ENCODE results near the gene AK8. TPM values are rescaled to one million over a fixed set of nuclear protein-coding genes. Genes with fewer than 3 reads are reported as not detected.

AK8 gene
- total RNA-seq, 1 experiment from 2014 or later = 2.5 TPM

DNA sequence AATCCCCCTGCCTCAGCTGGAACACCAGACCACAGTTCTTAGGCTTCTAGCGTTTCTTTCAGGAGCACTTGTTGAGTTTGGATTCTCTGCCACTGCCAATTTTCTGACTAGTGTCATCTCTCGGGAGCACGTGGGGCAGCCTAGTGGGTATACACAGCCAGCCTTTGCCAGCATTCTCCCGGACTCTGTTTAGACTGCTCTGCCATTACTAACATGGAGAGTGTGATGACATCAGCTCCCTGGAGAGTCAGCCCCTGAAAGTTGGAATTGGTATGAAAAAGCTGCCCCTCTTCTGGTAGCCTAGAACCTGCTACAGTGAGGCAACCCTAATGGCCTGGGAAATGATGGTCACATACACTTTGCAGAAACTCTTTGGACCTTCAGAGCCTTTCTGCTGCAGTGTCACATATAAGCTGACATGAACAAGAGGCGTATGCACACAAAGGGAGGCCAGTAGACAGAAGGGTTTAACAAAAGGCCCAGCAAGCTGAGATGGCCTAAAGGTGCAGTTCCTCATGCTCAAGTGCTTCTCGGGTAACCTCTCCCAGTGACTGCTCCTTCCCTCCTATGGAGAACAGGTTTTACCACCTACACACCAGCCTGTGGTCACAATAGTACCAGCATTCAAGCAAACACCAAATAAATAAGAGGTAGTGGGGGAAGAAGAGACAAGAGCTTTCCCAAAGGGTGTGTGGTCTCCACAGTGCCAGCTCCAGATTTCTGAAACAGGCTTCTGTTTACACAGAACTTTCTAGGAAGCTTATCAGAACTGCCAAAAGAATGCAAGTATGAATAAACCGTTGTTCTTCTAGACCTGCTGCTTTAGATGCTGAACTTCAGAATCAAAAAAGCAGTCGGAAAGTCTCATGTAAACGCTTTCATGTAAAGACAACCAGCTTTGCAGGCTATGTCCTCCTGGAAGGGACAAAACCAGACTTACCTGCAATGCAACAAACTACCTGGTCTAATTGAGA, 17.1 kb upstream of the AK8 start (continued):
- TF ChIP-seq, protein P1, sequence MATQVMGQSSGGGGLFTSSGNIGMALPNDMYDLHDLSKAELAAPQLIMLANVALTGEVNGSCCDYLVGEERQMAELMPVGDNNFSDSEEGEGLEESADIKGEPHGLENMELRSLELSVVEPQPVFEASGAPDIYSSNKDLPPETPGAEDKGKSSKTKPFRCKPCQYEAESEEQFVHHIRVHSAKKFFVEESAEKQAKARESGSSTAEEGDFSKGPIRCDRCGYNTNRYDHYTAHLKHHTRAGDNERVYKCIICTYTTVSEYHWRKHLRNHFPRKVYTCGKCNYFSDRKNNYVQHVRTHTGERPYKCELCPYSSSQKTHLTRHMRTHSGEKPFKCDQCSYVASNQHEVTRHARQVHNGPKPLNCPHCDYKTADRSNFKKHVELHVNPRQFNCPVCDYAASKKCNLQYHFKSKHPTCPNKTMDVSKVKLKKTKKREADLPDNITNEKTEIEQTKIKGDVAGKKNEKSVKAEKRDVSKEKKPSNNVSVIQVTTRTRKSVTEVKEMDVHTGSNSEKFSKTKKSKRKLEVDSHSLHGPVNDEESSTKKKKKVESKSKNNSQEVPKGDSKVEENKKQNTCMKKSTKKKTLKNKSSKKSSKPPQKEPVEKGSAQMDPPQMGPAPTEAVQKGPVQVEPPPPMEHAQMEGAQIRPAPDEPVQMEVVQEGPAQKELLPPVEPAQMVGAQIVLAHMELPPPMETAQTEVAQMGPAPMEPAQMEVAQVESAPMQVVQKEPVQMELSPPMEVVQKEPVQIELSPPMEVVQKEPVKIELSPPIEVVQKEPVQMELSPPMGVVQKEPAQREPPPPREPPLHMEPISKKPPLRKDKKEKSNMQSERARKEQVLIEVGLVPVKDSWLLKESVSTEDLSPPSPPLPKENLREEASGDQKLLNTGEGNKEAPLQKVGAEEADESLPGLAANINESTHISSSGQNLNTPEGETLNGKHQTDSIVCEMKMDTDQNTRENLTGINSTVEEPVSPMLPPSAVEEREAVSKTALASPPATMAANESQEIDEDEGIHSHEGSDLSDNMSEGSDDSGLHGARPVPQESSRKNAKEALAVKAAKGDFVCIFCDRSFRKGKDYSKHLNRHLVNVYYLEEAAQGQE (IDR thresholded peaks at IDR 0.05; ENCODE audit: low read depth) = no peak
- TF ChIP-seq, protein P2, sequence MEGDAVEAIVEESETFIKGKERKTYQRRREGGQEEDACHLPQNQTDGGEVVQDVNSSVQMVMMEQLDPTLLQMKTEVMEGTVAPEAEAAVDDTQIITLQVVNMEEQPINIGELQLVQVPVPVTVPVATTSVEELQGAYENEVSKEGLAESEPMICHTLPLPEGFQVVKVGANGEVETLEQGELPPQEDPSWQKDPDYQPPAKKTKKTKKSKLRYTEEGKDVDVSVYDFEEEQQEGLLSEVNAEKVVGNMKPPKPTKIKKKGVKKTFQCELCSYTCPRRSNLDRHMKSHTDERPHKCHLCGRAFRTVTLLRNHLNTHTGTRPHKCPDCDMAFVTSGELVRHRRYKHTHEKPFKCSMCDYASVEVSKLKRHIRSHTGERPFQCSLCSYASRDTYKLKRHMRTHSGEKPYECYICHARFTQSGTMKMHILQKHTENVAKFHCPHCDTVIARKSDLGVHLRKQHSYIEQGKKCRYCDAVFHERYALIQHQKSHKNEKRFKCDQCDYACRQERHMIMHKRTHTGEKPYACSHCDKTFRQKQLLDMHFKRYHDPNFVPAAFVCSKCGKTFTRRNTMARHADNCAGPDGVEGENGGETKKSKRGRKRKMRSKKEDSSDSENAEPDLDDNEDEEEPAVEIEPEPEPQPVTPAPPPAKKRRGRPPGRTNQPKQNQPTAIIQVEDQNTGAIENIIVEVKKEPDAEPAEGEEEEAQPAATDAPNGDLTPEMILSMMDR (IDR thresholded peaks at IDR 0.05 in 2 of 3, conservative IDR thresholded peaks at IDR 0.05 in 1 of 3; ENCODE audit: borderline replicate concordance in 1 of 3, insufficient read depth in 1 of 3, low read depth in 2 of 3, low read length in 2 of 3) = no peak
- no peak for TF ChIP-seq JUND (IDR thresholded peaks at IDR 0.05)

DNA sequence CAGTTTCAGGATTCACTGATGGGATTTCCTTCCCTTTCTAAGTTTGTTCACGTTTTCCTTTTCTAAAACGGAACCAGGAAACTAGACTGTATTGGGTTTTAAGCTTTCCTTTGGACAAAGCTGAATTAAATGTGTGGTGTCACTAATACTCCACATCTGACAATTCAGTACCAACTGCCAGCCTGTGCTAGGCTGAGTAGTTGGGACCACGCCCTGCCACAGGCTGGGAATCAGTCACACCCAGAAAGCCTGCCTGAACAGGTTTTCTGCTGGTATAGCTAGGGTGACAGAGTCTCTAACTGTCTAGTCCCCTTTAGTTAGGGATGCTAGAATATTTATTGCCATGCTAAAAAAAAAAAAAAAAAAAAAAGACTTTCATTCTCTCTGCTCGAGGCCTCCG, 16.3 kb upstream of the AK8 start:
- no peak overlapping the region for H3K9ac ChIP-seq (ENCODE audit: low read length)
- POLR2A ChIA-PET = no interaction called here
- RAD21 ChIA-PET (ENCODE audit: low non-redundant PET in 1 of 2, low total read pairs in 2 of 2, uncharacterized antibody in 2 of 2, unreplicated experiment in 2 of 2) = no interaction called here
- intact Hi-C loops (cut with micrococcal nuclease) = no loop called here
- peaks cover 12 to 17% of the 10 kb centered on the region in 2 experiments; a peak in 3 of 4 replicates for H3K36me3 ChIP-seq (ENCODE audit: control insufficient read depth in 1 of 2, insufficient read depth in 2 of 2, low read length in 2 of 2)
- H3K27ac ChIP-seq (ENCODE audit: low read depth, low read length) = no peak overlapping the region
- no peak overlapping the region for H3K4me3 ChIP-seq (replicated peaks in 1 of 2; ENCODE audit: low read depth in 1 of 2, low read length in 2 of 2)
- no peaks in the 10 kb centered on the region for H4K20me1 ChIP-seq (ENCODE audit: insufficient read depth)
- H3K9me3 ChIP-seq (ENCODE audit: control insufficient read depth in 1 of 2, insufficient read depth in 1 of 2, low read depth in 1 of 2, low read length in 2 of 2) = no peaks in the 10 kb centered on the region
- peak overlapping the region; percentile 14 for H3K4me2 ChIP-seq (ENCODE audit: low read length)
- no peak overlapping the region for H2AFZ ChIP-seq (ENCODE audit: low read depth, low read length, poor library complexity, severe bottlenecking)
- CTCF ChIA-PET = no interaction called here
- no peaks in the 10 kb centered on the region for H3K9me2 ChIP-seq (ENCODE audit: insufficient read depth)
- no TSS peak for BruUV-seq (replicated peaks)
- no peaks in the 10 kb centered on the region for H3K79me2 ChIP-seq (ENCODE audit: insufficient read depth, low read length)
- ATAC-seq (peak; percentile 61; the same call in 1 of the 2 replicates), DNase-seq (ENCODE audit: low read depth, low spot score) (no peak)
- peaks cover 0 to 15% of the 10 kb centered on the region in 2 experiments; a peak in 3 of 4 replicates for H3K4me1 ChIP-seq (ENCODE audit: control insufficient read depth in 1 of 2, insufficient read depth in 2 of 2, low read length in 2 of 2)
- H3K27me3 ChIP-seq (ENCODE audit: insufficient read depth, low read length) = no peaks in the 10 kb centered on the region
- no peak for TF ChIP-seq SRF (IDR thresholded peaks at IDR 0.05; ENCODE audit: low read depth)
- TF ChIP-seq POLR2AphosphoS5 (IDR thresholded peaks at IDR 0.05; ENCODE audit: low read depth, low read length) = no peak
- no peak for TF ChIP-seq CBX3 (IDR thresholded peaks at IDR 0.05; ENCODE audit: low read depth)
- no peak for TF ChIP-seq ZFX (IDR thresholded peaks at IDR 0.05)
- no peak for TF ChIP-seq ZNF274 (IDR thresholded peaks at IDR 0.05; ENCODE audit: low read depth, low read length)
- TF ChIP-seq, protein P2 (IDR thresholded peaks at IDR 0.05 in 2 of 3, conservative IDR thresholded peaks at IDR 0.05 in 1 of 3; ENCODE audit: borderline replicate concordance in 1 of 3, insufficient read depth in 1 of 3, low read depth in 2 of 3, low read length in 2 of 3) = no peak
- TF ChIP-seq YY1 (IDR thresholded peaks at IDR 0.05; ENCODE audit: extremely low read depth, insufficient replicate concordance, low read depth, low read length) = no peak
- TF ChIP-seq ELF1 (IDR thresholded peaks at IDR 0.05; ENCODE audit: borderline replicate concordance, low read depth) = no peak
